SK-N-MC (cell line): ENCODE data around the gene LRRC17.

Experiments used
- EZH2 ChIP-seq: fragments of 200-600 bp; sonication (generic); IDR thresholded peaks from one replicate; pipeline ENCODE4 v1.6.1; 2017; ENCODE audit warnings: antibody characterized with exemption
- FOXP2 ChIP-seq: optimal IDR thresholded peaks from 2 replicates; pipeline ENCODE3; 2011; ENCODE audit warnings: mild to moderate bottlenecking, moderate library complexity; ENCODE audit not compliant: insufficient read depth; ENCODE audit errors: extremely low read length, control extremely low read depth
- POLR2AphosphoS5 ChIP-seq: IDR thresholded peaks from 2 replicates; pipeline ENCODE4 v1.6.1; 2012; ENCODE audit warnings: mild to moderate bottlenecking, low read depth, low read length, borderline replicate concordance

DNA sequence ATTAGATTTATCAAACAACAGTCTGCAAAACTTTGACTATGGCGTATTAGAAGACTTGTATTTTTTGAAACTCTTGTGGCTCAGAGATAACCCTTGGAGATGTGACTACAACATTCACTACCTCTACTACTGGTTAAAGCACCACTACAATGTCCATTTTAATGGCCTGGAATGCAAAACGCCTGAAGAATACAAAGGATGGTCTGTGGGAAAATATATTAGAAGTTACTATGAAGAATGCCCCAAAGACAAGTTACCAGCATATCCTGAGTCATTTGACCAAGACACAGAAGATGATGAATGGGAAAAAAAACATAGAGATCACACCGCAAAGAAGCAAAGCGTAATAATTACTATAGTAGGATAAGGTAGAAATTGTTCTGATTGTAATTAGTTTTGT is 31.4 kb downstream of the LRRC17 start:
- TF ChIP-seq POLR2AphosphoS5, result no peak
- TF ChIP-seq EZH2, result no peak
- no peak for TF ChIP-seq FOXP2
